Keratinocyte (primary cell): ENCODE measurements around the gene RAD23B.

Experiments used
- EZH2 ChIP-seq: IDR thresholded peaks from one replicate; pipeline ENCODE4 v1.6.1; 2012; ENCODE audit warnings: inconsistent platforms, mild to moderate bottlenecking, low read length, moderate library complexity
- TF ChIP-seq, protein P1 (sequence below), 3 experiments: IDR thresholded peaks in 1 of 3; conservative IDR thresholded peaks in 1 of 3; optimal IDR thresholded peaks in 1 of 3; 2 replicates in 2 of 3; 3 replicates in 1 of 3; pipeline versions ENCODE3 to v1.5.1; 2011; ENCODE audit warnings: low read length in 3 of 3, mild to moderate bottlenecking in 3 of 3, moderate library complexity in 2 of 3, control low read depth in 1 of 3, inconsistent platforms in 1 of 3; ENCODE audit not compliant: insufficient read depth in 2 of 3; ENCODE audit errors: extremely low read depth in 1 of 3

GRCh38 chr9:107237873-107238272, 45.2 kb upstream of the RAD23B start:
- TF ChIP-seq, protein P1, sequence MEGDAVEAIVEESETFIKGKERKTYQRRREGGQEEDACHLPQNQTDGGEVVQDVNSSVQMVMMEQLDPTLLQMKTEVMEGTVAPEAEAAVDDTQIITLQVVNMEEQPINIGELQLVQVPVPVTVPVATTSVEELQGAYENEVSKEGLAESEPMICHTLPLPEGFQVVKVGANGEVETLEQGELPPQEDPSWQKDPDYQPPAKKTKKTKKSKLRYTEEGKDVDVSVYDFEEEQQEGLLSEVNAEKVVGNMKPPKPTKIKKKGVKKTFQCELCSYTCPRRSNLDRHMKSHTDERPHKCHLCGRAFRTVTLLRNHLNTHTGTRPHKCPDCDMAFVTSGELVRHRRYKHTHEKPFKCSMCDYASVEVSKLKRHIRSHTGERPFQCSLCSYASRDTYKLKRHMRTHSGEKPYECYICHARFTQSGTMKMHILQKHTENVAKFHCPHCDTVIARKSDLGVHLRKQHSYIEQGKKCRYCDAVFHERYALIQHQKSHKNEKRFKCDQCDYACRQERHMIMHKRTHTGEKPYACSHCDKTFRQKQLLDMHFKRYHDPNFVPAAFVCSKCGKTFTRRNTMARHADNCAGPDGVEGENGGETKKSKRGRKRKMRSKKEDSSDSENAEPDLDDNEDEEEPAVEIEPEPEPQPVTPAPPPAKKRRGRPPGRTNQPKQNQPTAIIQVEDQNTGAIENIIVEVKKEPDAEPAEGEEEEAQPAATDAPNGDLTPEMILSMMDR (optimal IDR thresholded peaks at IDR 0.05 in 1 of 3, IDR thresholded peaks at IDR 0.05 in 1 of 3, conservative IDR thresholded peaks at IDR 0.05 in 1 of 3; ENCODE audit: extremely low read depth in 1 of 3, insufficient read depth in 2 of 3, low read length in 3 of 3) = no peak
- no peak for TF ChIP-seq EZH2
